Choroid plexus epithelial cell (primary cell): Measurements from ENCODE around the gene AFAP1.

ENCODE experiments used
- DNase-seq: peaks from one replicate; pipeline ENCODE4 v3.0.0-alpha.2; 2010; ENCODE audit warnings: low read depth
- H3K4me3 ChIP-seq: 2 replicates; pipeline ENCODE4 v1.5.1; 2011; ENCODE audit warnings: low read depth, mild to moderate bottlenecking, control low read depth, low read length, moderate library complexity
- TF ChIP-seq, protein P1 (sequence below): conservative IDR thresholded peaks from 2 replicates; pipeline ENCODE4 v1.5.1; 2011; ENCODE audit warnings: low read depth, mild to moderate bottlenecking, control low read depth, inconsistent platforms, low read length, moderate library complexity

AFAP1 gene

DNA sequence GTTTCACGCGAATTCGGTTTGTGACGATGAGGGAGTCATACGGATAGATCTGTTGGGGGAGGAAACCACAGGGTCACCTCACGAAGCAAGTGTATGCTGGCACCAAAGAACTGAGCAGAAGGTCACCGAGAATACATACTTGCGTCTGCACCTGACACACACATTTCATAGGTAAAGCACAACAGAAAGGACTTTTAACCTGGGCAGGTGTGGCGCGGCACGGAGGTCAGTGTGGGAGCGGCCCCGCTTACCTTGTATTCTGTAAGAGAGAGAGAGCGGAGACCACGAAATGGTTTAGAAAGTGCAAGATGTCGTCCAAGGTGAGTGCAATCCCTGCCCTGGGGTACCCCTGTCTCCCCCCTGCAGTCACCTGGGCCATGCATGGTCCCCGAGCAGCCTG, 43.6 kb upstream of the AFAP1 start:
- no peak for DNase-seq
- TF ChIP-seq, protein P1, sequence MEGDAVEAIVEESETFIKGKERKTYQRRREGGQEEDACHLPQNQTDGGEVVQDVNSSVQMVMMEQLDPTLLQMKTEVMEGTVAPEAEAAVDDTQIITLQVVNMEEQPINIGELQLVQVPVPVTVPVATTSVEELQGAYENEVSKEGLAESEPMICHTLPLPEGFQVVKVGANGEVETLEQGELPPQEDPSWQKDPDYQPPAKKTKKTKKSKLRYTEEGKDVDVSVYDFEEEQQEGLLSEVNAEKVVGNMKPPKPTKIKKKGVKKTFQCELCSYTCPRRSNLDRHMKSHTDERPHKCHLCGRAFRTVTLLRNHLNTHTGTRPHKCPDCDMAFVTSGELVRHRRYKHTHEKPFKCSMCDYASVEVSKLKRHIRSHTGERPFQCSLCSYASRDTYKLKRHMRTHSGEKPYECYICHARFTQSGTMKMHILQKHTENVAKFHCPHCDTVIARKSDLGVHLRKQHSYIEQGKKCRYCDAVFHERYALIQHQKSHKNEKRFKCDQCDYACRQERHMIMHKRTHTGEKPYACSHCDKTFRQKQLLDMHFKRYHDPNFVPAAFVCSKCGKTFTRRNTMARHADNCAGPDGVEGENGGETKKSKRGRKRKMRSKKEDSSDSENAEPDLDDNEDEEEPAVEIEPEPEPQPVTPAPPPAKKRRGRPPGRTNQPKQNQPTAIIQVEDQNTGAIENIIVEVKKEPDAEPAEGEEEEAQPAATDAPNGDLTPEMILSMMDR = no peak

DNA sequence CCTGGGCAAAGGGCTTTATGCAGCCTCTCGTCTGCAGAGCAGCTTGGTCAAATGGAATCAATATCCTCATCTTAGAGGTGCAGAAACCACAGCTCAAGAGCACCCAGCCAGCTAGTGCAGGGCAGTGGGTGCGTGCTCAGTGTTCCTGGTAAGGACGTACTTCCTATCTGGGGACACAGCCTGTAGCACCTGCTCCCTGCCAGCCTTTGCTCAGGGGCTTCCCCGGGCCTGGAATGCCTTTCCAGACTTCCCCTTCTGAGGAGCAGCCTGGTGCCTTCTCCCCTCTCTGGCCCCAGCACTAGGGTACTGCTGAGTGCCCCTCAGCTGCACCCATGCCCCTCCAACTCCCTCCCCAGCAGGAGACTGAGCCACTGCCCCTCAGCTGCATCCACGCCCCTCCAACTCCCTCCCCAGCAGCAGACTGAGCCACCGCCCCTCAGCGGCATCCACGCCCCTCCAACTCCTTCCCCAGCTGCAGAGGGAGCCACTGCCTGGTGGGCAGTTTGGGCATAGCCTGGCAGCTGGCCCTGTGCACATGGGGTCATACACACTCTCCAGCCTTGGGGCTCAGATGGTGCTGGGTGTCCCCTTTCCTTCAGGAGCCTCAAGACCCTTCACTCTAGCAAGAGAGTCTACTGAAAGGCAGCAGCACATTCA, 42.2 kb upstream of the AFAP1 start:
- DNase-seq = no peak
- TF ChIP-seq, protein P1 = no peak

More for the DNA sequence above, 43.6 kb upstream of the AFAP1 start:
- no peak overlapping the region for H3K4me3 ChIP-seq

DNA sequence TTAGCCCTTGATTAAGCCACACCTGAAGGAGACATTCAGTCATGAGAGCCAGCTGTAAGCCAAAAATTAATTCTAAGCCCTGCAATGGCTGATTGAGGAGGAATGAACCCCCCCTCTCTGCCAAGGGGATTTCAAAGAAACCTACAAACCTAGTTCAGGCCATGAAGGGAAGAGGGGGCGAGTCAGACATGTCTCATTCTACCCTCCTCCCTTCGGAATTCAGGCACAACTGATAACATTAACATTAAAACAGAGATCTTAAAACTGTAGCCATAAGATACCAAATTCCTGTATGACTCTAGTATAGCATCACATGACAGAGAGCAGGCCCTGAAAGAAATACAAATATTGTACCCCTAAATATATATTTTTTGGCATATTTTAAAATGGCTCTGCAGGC, 40.4 kb upstream of the AFAP1 start:
- H3K4me3 ChIP-seq = no peak overlapping the region

More for the DNA sequence above, 42.2 kb upstream of the AFAP1 start:
- no peak overlapping the region for H3K4me3 ChIP-seq

DNA sequence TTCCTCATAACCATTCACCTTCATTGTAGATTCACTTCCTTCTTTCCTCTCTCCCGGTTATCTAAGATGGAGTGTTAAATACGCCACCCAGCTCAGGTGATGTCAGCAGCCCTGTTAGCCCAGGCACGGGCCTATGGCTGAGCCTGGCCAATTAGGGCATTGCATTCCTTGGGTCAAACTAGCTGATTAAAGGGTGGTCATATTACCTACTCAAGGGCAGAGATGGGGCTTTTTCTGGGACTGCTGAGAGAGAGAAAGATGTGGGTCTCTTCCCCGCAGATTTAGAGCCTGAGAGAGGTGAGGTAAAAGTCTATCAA, 39.9 kb upstream of the AFAP1 start:
- TF ChIP-seq, protein P1 = no peak
- DNase-seq = no peak
- no peak overlapping the region for H3K4me3 ChIP-seq

More for the DNA sequence above, 40.4 kb upstream of the AFAP1 start:
- TF ChIP-seq, protein P1 = no peak
- no peak for DNase-seq

DNA sequence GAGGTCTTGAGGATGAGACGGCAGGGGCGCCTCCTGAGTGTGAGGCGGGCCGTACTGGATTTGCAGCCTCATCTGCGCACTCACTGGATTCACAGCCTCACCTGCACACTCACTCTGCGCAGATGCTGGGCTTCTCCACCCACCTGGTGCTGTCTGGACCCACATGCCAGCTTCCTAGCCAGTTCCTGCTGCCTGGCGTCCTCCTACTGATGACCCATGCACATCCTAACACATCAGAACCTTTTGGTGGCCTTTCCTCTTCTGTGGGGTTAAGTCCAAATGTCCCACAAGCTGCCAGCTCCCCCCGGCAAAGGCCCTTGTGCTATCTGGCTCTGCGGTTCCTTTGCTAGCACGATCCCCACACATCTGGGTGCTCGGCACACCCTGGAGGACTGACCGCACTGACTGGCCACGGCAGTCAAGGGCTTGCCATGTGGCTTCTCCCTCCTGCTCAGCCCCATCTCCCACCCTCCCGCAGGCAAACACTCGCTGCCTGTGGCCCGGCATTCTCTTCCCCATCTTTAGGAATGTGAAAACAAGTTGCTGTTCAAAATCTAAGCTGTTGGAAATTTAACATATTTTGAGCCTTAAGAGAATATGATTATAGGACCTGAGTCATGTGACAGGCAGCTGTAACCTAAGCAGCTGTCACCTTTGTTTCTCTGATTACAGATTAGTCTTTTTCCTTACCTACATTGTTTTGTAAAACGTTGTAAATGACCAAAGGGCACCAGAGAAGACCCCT, 39.4 kb upstream of the AFAP1 start:
- TF ChIP-seq, protein P1 = no peak
- H3K4me3 ChIP-seq = no peak overlapping the region
- no peak for DNase-seq

DNA sequence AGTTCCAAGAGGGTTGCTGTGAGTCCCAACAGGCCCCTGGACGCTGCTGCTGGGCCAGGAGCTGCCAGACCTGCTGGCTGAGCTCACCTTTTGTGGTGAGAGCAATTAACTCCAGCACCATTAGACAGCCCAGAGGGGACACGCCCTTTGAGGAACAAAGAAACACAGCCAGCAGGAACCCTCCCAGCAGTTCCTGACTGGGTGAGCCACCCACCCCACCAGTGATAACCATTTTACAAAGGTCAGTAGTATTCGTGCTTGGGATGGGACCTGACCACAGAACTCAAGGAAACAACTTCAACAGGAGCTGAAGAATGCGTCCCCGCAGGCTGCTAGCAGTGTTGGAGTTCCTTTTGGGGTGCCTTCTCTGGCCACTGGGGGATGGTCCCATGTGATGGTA, 38.8 kb upstream of the AFAP1 start:
- DNase-seq = no peak

More for the DNA sequence above, 38.8 kb upstream of the AFAP1 start:
- TF ChIP-seq, protein P1 = no peak
- no peak overlapping the region for H3K4me3 ChIP-seq
